ENCODE data around the gene GLUL.

DNA sequence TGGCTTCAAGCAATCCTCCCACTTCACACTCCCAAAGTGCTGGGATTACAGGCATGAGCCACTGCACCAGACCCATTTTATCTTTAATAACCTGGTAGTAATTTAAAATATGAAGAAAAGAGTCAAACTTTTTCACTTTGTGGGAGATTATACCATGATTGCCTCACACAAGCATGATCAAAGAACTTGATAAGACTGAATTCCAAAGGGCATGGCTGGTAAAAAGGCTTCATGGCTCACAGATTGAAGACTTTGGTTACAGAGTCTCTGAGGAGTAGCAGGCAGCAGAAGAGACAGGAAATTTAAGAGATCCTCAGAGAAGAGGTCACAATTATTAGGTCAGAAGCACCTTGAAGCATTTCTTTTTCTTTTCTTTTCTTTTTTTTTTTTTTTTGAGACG is 42.0 kb upstream of the GLUL start:
- TF ChIP-seq TAF1 (conservative IDR thresholded peaks at IDR 0.05), result no peak
- TF ChIP-seq RAD21 (IDR thresholded peaks at IDR 0.05), result no peak
- TF ChIP-seq, protein P1, sequence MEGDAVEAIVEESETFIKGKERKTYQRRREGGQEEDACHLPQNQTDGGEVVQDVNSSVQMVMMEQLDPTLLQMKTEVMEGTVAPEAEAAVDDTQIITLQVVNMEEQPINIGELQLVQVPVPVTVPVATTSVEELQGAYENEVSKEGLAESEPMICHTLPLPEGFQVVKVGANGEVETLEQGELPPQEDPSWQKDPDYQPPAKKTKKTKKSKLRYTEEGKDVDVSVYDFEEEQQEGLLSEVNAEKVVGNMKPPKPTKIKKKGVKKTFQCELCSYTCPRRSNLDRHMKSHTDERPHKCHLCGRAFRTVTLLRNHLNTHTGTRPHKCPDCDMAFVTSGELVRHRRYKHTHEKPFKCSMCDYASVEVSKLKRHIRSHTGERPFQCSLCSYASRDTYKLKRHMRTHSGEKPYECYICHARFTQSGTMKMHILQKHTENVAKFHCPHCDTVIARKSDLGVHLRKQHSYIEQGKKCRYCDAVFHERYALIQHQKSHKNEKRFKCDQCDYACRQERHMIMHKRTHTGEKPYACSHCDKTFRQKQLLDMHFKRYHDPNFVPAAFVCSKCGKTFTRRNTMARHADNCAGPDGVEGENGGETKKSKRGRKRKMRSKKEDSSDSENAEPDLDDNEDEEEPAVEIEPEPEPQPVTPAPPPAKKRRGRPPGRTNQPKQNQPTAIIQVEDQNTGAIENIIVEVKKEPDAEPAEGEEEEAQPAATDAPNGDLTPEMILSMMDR (IDR thresholded peaks at IDR 0.05; ENCODE audit: low read depth, low read length, missing input control), result no peak
- no peak for TF ChIP-seq SP1 (IDR thresholded peaks at IDR 0.05)
- no peak for TF ChIP-seq GABPA (IDR thresholded peaks at IDR 0.05 in 1 of 2, conservative IDR thresholded peaks at IDR 0.05 in 1 of 2)
- no peak for TF ChIP-seq YY1 (IDR thresholded peaks at IDR 0.05)
- TF ChIP-seq NR2F2 (IDR thresholded peaks at IDR 0.05), result no peak
- TF ChIP-seq, protein P2, sequence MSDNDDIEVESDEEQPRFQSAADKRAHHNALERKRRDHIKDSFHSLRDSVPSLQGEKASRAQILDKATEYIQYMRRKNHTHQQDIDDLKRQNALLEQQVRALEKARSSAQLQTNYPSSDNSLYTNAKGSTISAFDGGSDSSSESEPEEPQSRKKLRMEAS (IDR thresholded peaks at IDR 0.05), result no peak
- TF ChIP-seq, protein P3, sequence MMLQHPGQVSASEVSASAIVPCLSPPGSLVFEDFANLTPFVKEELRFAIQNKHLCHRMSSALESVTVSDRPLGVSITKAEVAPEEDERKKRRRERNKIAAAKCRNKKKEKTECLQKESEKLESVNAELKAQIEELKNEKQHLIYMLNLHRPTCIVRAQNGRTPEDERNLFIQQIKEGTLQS (IDR thresholded peaks at IDR 0.05), result no peak
- TF ChIP-seq, protein P4, sequence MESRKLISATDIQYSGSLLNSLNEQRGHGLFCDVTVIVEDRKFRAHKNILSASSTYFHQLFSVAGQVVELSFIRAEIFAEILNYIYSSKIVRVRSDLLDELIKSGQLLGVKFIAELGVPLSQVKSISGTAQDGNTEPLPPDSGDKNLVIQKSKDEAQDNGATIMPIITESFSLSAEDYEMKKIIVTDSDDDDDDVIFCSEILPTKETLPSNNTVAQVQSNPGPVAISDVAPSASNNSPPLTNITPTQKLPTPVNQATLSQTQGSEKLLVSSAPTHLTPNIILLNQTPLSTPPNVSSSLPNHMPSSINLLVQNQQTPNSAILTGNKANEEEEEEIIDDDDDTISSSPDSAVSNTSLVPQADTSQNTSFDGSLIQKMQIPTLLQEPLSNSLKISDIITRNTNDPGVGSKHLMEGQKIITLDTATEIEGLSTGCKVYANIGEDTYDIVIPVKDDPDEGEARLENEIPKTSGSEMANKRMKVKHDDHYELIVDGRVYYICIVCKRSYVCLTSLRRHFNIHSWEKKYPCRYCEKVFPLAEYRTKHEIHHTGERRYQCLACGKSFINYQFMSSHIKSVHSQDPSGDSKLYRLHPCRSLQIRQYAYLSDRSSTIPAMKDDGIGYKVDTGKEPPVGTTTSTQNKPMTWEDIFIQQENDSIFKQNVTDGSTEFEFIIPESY (IDR thresholded peaks at IDR 0.05), result no peak
- TF ChIP-seq EGR1 (IDR thresholded peaks at IDR 0.05; ENCODE audit: low read depth in 2 of 2), result no peak
- no peak for TF ChIP-seq HNF4G (IDR thresholded peaks at IDR 0.05)
- TF ChIP-seq, protein P5, sequence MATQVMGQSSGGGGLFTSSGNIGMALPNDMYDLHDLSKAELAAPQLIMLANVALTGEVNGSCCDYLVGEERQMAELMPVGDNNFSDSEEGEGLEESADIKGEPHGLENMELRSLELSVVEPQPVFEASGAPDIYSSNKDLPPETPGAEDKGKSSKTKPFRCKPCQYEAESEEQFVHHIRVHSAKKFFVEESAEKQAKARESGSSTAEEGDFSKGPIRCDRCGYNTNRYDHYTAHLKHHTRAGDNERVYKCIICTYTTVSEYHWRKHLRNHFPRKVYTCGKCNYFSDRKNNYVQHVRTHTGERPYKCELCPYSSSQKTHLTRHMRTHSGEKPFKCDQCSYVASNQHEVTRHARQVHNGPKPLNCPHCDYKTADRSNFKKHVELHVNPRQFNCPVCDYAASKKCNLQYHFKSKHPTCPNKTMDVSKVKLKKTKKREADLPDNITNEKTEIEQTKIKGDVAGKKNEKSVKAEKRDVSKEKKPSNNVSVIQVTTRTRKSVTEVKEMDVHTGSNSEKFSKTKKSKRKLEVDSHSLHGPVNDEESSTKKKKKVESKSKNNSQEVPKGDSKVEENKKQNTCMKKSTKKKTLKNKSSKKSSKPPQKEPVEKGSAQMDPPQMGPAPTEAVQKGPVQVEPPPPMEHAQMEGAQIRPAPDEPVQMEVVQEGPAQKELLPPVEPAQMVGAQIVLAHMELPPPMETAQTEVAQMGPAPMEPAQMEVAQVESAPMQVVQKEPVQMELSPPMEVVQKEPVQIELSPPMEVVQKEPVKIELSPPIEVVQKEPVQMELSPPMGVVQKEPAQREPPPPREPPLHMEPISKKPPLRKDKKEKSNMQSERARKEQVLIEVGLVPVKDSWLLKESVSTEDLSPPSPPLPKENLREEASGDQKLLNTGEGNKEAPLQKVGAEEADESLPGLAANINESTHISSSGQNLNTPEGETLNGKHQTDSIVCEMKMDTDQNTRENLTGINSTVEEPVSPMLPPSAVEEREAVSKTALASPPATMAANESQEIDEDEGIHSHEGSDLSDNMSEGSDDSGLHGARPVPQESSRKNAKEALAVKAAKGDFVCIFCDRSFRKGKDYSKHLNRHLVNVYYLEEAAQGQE (IDR thresholded peaks at IDR 0.05), result no peak
- TF ChIP-seq RXRA (IDR thresholded peaks at IDR 0.05), result no peak

All from liver (tissue), 3 donors.